GM18498 (cell line): ENCODE results near the gene MCF2L.
"Not testable (repeated sequence)": the region's sequence is repeated elsewhere in the genome, so short reads cannot be mapped to it uniquely, and the experiment has no call there.

ENCODE experiments used
- ATAC-seq: cut with Tn5 transposase; IDR thresholded peaks from one replicate; pipeline ENCODE4 v1.9.1; 2021; ENCODE audit warnings: mild to moderate bottlenecking, moderate library complexity; ENCODE audit not compliant: unreplicated experiment

Gene MCF2L

GRCh38 chr13:113077953-113078901 lies 109.2 kb downstream of the MCF2L start:
- no peak for ATAC-seq

GRCh38 chr13:113078902-113079780 lies 110.1 kb downstream of the MCF2L start:
- no peak for ATAC-seq

GRCh38 chr13:113079781-113080080 lies 110.7 kb downstream of the MCF2L start:
- ATAC-seq = not testable (repeated sequence)

- no peak for ATAC-seq
Measured at GRCh38 chr13:113080361-113080831, 111.4 kb downstream of the MCF2L start.

GRCh38 chr13:113080901-113081521 lies 112.0 kb downstream of the MCF2L start:
- ATAC-seq = no peak

- no peak for ATAC-seq
Measured at GRCh38 chr13:113082198-113083021, 113.4 kb downstream of the MCF2L start.

GRCh38 chr13:113083022-113083373 lies 114.0 kb downstream of the MCF2L start:
- ATAC-seq = no peak

GRCh38 chr13:113083402-113084061 lies 114.5 kb downstream of the MCF2L start:
- no peak for ATAC-seq

GRCh38 chr13:113084094-113084942 lies 115.3 kb downstream of the MCF2L start:
- no peak for ATAC-seq

GRCh38 chr13:113084943-113085540 lies 116.0 kb downstream of the MCF2L start:
- no peak for ATAC-seq

- ATAC-seq = no peak
Measured at GRCh38 chr13:113086031-113086750, 117.2 kb downstream of the MCF2L start.

- ATAC-seq = no peak
Measured at GRCh38 chr13:113086991-113087922, 118.2 kb downstream of the MCF2L start.

- ATAC-seq = no peak
Measured at GRCh38 chr13:113087923-113088690, 119.1 kb downstream of the MCF2L start.

- no peak for ATAC-seq
Measured at GRCh38 chr13:113088691-113089020, 119.6 kb downstream of the MCF2L start.

- ATAC-seq = no peak
Measured at GRCh38 chr13:113089693-113090414, 120.8 kb downstream of the MCF2L start.

- no peak for ATAC-seq
Measured at GRCh38 chr13:113090415-113090770, 121.4 kb downstream of the MCF2L start.
